Measurements from ENCODE around the gene SOX2.
A peak's percentile ranks its signal among the peaks of the same experiment; 100 is the strongest.

Gene SOX2

DNA sequence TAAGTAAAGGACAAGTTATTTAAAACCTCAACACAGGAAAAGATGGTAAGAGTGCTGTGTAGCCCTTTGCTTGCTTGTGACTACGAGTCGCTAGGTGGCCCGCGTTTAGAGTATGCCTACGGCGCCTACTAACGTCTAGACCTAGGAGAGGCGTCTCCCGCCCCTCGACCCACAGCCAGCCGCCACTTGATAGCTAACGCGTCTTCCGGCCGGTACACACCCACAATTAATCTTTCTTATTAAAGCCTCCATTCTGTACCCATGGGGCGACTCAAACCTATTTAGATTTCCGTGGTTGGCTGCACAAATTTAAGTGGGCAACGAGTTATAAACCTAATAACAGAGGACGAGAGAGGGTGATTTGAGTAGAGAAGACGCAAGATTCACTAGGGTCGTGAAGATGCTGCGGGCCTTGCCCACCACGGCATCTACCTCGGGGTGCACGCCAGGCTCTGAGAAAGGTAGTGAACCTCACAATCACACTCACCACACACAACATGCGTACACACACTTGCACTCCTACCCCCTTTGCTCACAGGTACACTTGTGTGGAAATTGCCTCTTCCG lies 12.0 kb downstream of the SOX2 start:
- DNase-seq, result no peak

GRCh38 chr3:181724192-181724965 lies 12.7 kb downstream of the SOX2 start:
- no peak for DNase-seq

DNA sequence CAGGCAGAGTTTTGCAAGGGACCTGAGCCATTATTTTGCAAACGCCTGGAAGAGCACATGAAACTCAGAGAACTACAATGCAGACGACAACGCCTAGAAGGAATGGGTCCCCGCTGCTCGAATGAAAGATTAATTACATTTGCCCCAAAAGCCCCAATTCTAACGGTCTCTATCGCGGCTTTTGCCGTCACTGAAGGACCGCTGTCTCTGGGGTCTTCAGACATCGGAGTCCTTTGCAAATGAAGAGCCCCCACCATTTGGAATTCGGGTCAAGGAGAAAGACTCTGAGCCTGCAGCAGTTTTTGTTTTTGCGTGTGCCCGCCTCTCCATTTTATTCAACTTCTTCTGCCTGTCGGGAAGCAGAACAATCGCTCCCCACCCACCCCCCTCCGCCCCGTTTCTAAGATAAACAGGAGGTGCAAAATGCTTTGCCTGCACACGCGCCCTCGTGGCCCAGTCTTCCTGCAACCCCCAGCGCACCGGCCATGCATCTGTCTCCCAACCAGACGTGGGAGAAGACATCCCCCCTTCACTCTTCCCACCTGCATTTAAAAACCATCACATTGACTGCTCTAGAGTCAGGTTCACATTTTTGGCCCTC lies 13.5 kb downstream of the SOX2 start:
- no peak for DNase-seq

GRCh38 chr3:181725830-181726229 lies 14.1 kb downstream of the SOX2 start:
- DNase-seq, result no peak

- peak; percentile 55 for DNase-seq
Measured at GRCh38 chr3:181726351-181727330, 14.9 kb downstream of the SOX2 start.

- no peak for DNase-seq
Measured at GRCh38 chr3:181727341-181728032, 15.8 kb downstream of the SOX2 start.

- no peak for DNase-seq
Measured at GRCh38 chr3:181728470-181729340, 17.0 kb downstream of the SOX2 start.

GRCh38 chr3:181729341-181729869 lies 17.7 kb downstream of the SOX2 start:
- DNase-seq, result no peak

- no peak for DNase-seq
Measured at GRCh38 chr3:181730316-181730715, 18.6 kb downstream of the SOX2 start.

- no peak for DNase-seq
Measured at GRCh38 chr3:181730934-181731333, 19.2 kb downstream of the SOX2 start.

GRCh38 chr3:181735911-181736310 lies 24.2 kb downstream of the SOX2 start:
- DNase-seq, result no peak

DNA sequence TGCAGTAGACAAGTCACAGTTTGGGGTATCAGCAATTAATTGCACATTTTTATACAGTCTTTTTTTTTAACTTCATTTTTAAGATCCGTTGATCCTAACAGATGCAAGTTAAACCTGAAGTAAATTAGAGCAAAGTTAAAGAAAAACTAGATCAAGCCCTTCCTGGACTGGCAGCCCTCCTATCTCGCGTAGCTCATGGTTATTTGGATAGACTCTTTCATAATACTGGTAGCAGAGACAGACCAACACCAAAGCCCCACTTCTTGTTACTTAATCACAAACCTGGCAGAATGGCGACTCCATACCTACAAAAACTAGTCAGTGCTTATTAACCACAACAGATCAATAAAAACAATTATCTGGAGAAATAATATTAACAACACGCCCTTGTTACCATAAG lies 26.8 kb downstream of the SOX2 start:
- no peak for DNase-seq

- DNase-seq, result peak; percentile 79
Measured at GRCh38 chr3:181739628-181740027, 27.9 kb downstream of the SOX2 start.

DNA sequence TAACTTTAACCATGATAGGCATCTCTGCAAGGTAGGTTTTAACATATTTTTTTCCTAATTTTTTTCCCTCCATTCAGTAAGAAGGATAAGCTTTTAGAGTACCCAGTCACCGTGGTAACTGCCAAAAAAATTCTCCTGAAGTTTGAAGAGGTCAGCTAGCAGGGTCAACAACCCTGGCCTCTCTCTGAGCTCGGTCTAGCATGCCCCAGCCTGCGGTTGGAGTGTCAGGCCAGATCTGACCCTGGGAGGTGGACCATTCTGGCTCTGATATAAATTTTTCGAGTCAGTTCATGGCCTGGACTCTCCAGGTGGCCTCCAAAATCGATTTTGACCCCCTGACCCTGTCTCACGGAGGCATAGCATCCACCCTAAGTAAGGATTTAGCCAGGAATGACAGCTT lies 29.7 kb downstream of the SOX2 start:
- DNase-seq, result no peak

DNA sequence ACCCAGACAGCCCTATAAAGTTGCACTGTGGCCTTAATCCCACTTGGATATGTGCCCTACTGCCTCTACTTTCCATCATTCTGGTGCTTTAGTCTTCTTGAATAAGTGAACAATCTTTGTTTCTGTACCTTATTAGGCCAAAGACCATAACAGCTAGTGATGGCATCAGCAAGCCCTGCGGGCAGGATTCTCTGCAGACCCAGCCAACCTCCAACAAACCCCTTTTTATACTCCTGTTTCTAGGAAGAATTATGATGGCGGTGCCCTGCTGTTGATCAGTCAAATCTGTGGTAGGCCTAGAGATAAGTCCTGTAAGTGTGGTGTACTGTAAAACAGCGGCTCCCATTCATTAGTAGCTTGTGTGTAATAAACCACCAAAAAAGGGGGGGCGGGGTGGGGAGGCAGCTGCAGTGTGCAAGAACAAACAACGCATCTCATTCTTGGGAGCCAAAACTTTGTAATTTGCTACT lies 40.5 kb downstream of the SOX2 start:
- DNase-seq, result no peak

GRCh38 chr3:181753391-181753790 lies 41.7 kb downstream of the SOX2 start:
- DNase-seq, result no peak

DNA sequence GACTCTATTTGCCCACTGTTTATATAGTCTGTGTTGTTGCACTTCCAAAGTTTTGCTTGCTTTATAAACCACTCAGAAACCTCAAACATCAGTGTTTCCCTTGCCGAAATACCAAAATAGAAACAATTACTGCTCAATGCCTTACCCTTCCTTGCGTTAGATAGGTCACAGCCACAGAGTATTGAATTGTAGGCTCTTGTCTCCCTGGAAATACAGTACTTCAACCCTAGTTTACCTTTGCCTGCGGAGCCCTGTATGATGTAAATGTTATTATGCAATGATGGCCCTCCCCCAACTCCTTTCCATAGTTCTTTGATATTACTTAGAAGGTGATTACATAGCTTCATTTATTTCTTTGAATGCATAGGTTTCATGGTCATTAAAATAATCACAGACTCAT lies 44.2 kb downstream of the SOX2 start:
- DNase-seq, result peak; percentile 90

GRCh38 chr3:181756645-181757297 lies 45.0 kb downstream of the SOX2 start:
- DNase-seq, result peak; percentile 35

DNA sequence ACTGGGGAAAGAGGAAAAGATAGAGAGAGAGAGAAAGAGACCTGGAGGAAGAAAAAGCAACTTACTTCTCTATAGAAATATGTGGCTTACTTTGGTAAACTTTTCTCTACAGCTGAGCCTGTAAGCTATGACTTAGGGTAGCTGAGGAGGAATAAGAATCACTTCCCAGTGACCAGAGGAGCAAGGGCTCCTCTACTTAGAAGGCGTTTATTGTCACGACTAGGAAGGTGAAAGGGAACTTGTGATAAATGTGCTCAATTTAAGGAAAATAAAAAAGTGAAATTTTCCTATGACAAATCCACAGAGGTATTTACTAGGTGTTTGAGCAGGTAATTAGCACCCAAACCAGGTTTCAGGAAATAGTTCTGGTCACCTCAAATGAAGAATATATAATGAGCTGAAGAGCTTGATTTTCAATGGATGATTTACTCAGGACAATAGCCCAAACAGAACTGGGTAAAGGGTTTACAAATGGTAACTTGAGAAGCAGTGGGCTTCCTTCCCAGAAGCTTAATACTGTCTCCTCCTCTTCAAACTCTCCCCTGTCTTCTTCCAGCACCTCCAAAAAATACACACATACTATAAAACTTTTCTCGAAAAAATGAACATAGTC lies 46.1 kb downstream of the SOX2 start:
- DNase-seq, result peak; percentile 74

DNA sequence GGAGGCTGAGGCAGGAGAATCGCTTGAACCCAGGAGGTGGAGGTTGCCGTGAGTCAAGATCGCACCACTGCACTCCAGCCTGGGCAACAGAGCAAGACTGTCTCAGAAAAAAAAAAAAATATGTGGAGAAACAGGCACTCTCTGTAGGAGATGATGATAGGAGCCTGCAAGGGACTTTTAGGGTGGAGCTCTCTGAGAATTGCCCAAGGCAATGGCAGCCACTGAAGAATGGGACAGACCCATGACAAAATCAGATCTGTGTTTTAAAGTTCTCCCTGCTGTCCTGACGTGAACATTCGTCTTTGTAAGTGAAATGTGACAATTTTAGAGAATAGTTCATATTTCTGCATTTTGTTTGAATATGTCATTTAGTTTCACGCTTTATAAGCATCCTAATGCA lies 50.2 kb downstream of the SOX2 start:
- DNase-seq, result no peak

All from NCI-H2029 treated with DMSO at 0.1 percent for 48 hours (cell line).